Adrenal gland (tissue), 12 donors: ENCODE data around the gene STRN3. TPM values are rescaled to one million over a fixed set of nuclear protein-coding genes. Genes with fewer than 3 reads are reported as not detected.

ENCODE experiments used
- DNase-seq, 7 donors: peaks; one replicate each; pipeline ENCODE4 v3.0.0-alpha.2; 2019 to 2020
- H3K27ac ChIP-seq, 5 donors: fragments of 200-600 bp; sonication (generic) in 4 of 5; 1 replicate in 3 of 5; 2 replicates in 2 of 5; pipeline versions ENCODE4 v1.5.1 to v1.8.0; 2016 to 2020; ENCODE audit warnings: mild to moderate bottlenecking in 1 of 5
- H3K27me3 ChIP-seq: fragments of 200-600 bp; 2 replicates; pipeline ENCODE4 v1.8.0; 2021
- H3K36me3 ChIP-seq, 2 donors: fragments of 200-600 bp; replicated peaks in 1 of 2; 1 replicate in 1 of 2; 2 replicates in 1 of 2; pipeline versions ENCODE4 v1.5.1 to v1.8.0; 2018 to 2022
- H3K4me1 ChIP-seq, 2 donors: fragments of 200-600 bp; replicated peaks in 1 of 2; 1 replicate in 1 of 2; 2 replicates in 1 of 2; pipeline versions ENCODE4 v1.5.1 to v1.8.0; 2018 to 2021
- H3K4me3 ChIP-seq, 4 donors: fragments of 200-600 bp; sonication (generic) in 3 of 4; one replicate each; pipeline ENCODE4 v1.5.1; 2016 to 2018
- H3K9me3 ChIP-seq, 3 donors: fragments of 200-600 bp; sonication (generic) in 1 of 3; replicated peaks in 1 of 3; 1 replicate in 2 of 3; 2 replicates in 1 of 3; pipeline versions ENCODE4 v1.5.1 to v1.8.0; 2016 to 2021
- CTCF ChIP-seq, 6 experiments: fragments of 450-650 bp in 4 of 6; fragments of 200-600 bp in 2 of 6; sonication (generic) in 1 of 6; IDR thresholded peaks; 1 replicate in 5 of 6; 2 replicates in 1 of 6; pipeline versions ENCODE4 v1.5.1 to v1.8.0; 2016 to 2021; ENCODE audit warnings: antibody characterized with exemption in 6 of 6, mild to moderate bottlenecking in 2 of 6, moderate library complexity in 1 of 6
- POLR2A ChIP-seq, 2 donors: fragments of 450-650 bp; IDR thresholded peaks; one replicate each; pipeline ENCODE4 v1.6.1; 2017; ENCODE audit warnings: antibody characterized with exemption in 2 of 2, mild to moderate bottlenecking in 2 of 2, moderate library complexity in 1 of 2
- WGBS, 4 donors: extraction: QIAGEN DNeasy Blood & Tissue Kit in 2 of 4; methylation state at CpG; one replicate each; pipeline versions ENCODE4 v1.1.5 to v1.1.7; 2013 to 2017; 5-methylcytosine and 5-hydroxymethylcytosine counted together
- intact Hi-C, 2 donors: fragments of 100-400 bp; cut with DNase I; formaldehyde crosslinking; loops; one replicate each; pipeline versions ENCODE4 v1.14.1 to v1.15.0; 2022 to 2023
- polyA plus RNA-seq, 3 donors: library from polyadenylated mRNA; stranded (reverse); fragments of 200-250 nt in 2 of 3; fragments of 350-450 nt in 1 of 3; fragmentation: Illumina TruSeq in 1 of 3; extraction: RNeasy Lipid Tissue Mini Kit (QIAGEN cat#74804) in 1 of 3; gene quantifications; one replicate each; pipeline ENCODE4 v1.2.3, GENCODE V29; 2013 to 2014
- total RNA-seq, 9 donors: library from RNA; depleted of rRNA in 4 of 9; stranded (reverse); fragments of >200 nt in 4 of 9; fragments of 120-200 nt in 1 of 9; fragmentation: NEBNext Ultra II Directional in 1 of 9; extraction: Animal tissue kit (Norgen Biotek cat#: 25700) in 1 of 9; gene quantifications; one replicate each; pipeline versions ENCODE4 v1.1.0 to v1.2.4, GENCODE V29; 2013 to 2023
- donor health status: healthy with polysubstance abuse.
- donor health status: Bipolar disorder and iron deficiency.
- donor health status: DM: yes; HTN: yes; CAD: no.
- donor health status: DM: no; HTN: no; CAD: no.
- donor health status: DM: no; HTN: no; CAD: no.
- donor health status: DM: yes; HTN: yes; CAD: no.

STRN3 gene
- total and polyA plus RNA-seq, 12 donors, result 11.0 to 61.2 (median 36.2) TPM

- H3K4me3 ChIP-seq, result no peak overlapping the region
- intact Hi-C loops, result no loop called here
- H3K27me3 ChIP-seq, result no peaks in the 10 kb centered on the region
- H3K27ac ChIP-seq, result peak overlapping the region; percentile 27 to 76 (median 38)
- H3K36me3 ChIP-seq, result no peaks in the 10 kb centered on the region
- 2 to 6% (median 5%) methylated on average over 4 of the region's 4 CpGs for WGBS, 4 donors
- H3K9me3 ChIP-seq, result peaks cover 0 to 8% (median 0%) of the 10 kb centered on the region in 3 donors
- no peak for DNase-seq
- TF ChIP-seq CTCF (IDR thresholded peaks at IDR 0.05), result no peak
- TF ChIP-seq POLR2A (IDR thresholded peaks at IDR 0.05), result no peak
- H3K4me1 ChIP-seq, result peaks cover 12 to 37% of the 10 kb centered on the region in 2 donors
Measured at GRCh38 chr14:30994681-30995620, 31.2 kb downstream of the STRN3 start.

- H3K27ac ChIP-seq, result no peak overlapping the region
Measured at GRCh38 chr14:30993071-30993470, 33.1 kb downstream of the STRN3 start.

GRCh38 chr14:30991408-30991807 is 34.8 kb downstream of the STRN3 start:
- DNase-seq, result no peak
- no peaks in the 10 kb centered on the region for H3K9me3 ChIP-seq
- no peak overlapping the region for H3K4me3 ChIP-seq
- no peak for TF ChIP-seq POLR2A (IDR thresholded peaks at IDR 0.05)
- TF ChIP-seq CTCF (IDR thresholded peaks at IDR 0.05), result no peak
- intact Hi-C loops, result no loop called here
- H3K4me1 ChIP-seq, result peaks cover 27 to 56% of the 10 kb centered on the region in 2 donors
- no peak overlapping the region for H3K27ac ChIP-seq
- WGBS, 4 donors, result 63 to 71% (median 66%) methylated on average over 2 of the region's 2 CpGs
- no peaks in the 10 kb centered on the region for H3K36me3 ChIP-seq
- no peaks in the 10 kb centered on the region for H3K27me3 ChIP-seq

More at GRCh38 chr14:30993071-30993470, 33.1 kb downstream of the STRN3 start:
- no peak for TF ChIP-seq CTCF (IDR thresholded peaks at IDR 0.05)
- TF ChIP-seq POLR2A (IDR thresholded peaks at IDR 0.05), result no peak
- Histone ChIP-seq H3K4me1 (peaks cover 24 to 50% of the 10 kb centered on the region in 2 donors), H3K27me3 (no peaks in the 10 kb centered on the region), H3K9me3 (peaks cover 0 to 1% (median 0%) of the 10 kb centered on the region in 3 donors), H3K36me3 (no peaks in the 10 kb centered on the region), H3K4me3 (no peak overlapping the region)
- intact Hi-C loops, result no loop called here
- no peak for DNase-seq

GRCh38 chr14:30990770-30991169 is 35.4 kb downstream of the STRN3 start:
- TF ChIP-seq CTCF (IDR thresholded peaks at IDR 0.05) (no peak), POLR2A (IDR thresholded peaks at IDR 0.05) (no peak)
- intact Hi-C loops, result no loop called here
- H3K4me3 ChIP-seq, result no peak overlapping the region
- H3K9me3 ChIP-seq, result no peaks in the 10 kb centered on the region
- H3K36me3 ChIP-seq, result no peaks in the 10 kb centered on the region
- peaks cover 27 to 52% of the 10 kb centered on the region in 2 donors for H3K4me1 ChIP-seq
- no peak overlapping the region for H3K27ac ChIP-seq
- no peaks in the 10 kb centered on the region for H3K27me3 ChIP-seq
- no peak for DNase-seq
